MCF 10A (cell line): ENCODE results near the gene CHST11. TPM values are rescaled to one million over a fixed set of nuclear protein-coding genes. Genes with fewer than 3 reads are reported as not detected.
A peak's percentile ranks its signal among the peaks of the same experiment; 100 is the strongest.

ENCODE experiments used
- BruUV-seq: library from RNA; stranded (reverse); fragments of 400-500 nt; replicated peaks from 2 replicates; lab custom pipeline; 2021; lab: Mats Ljungman, UMichigan
- CTCF ChIA-PET: fragments of 300-600 bp; sonication (Branson Sonifier 250); formaldehyde crosslinking; extraction: SDS; loops from one replicate; lab custom pipeline; 2021; ENCODE audit warnings: antibody characterized with exemption, inconsistent platforms; lab: Yijun Ruan, JAX
- POLR2A ChIA-PET: fragments of 300-600, 350-650 bp; sonication (Branson Sonifier 250); formaldehyde crosslinking; extraction: SDS; loops from one replicate; lab custom pipeline; 2020; ENCODE audit warnings: antibody characterized with exemption, inconsistent platforms; lab: Yijun Ruan, JAX
- DNase-seq: peaks from one replicate; pipeline ENCODE4 v3.0.0-alpha.2; 2018; ENCODE audit not compliant: unreplicated experiment
- H3K27ac Mint-ChIP-seq: one replicate; pipeline ENCODE4 v1.8.0; 2022; ENCODE audit warnings: mild to moderate bottlenecking, low read depth, mixed read lengths; ENCODE audit not compliant: unreplicated experiment
- H3K27me3 Mint-ChIP-seq: one replicate; pipeline ENCODE4 v1.8.0; 2022; ENCODE audit warnings: mixed read lengths; ENCODE audit not compliant: insufficient read depth, unreplicated experiment
- H3K36me3 Mint-ChIP-seq: one replicate; pipeline ENCODE4 v1.8.0; 2022; ENCODE audit warnings: mild to moderate bottlenecking, moderate library complexity, mixed read lengths; ENCODE audit not compliant: insufficient read depth, unreplicated experiment
- H3K4me1 Mint-ChIP-seq: one replicate; pipeline ENCODE4 v1.8.0; 2022; ENCODE audit warnings: mixed read lengths; ENCODE audit not compliant: insufficient read depth, unreplicated experiment
- H3K4me3 Mint-ChIP-seq: one replicate; pipeline ENCODE4 v1.8.0; 2022; ENCODE audit warnings: mild to moderate bottlenecking, moderate library complexity, mixed read lengths; ENCODE audit not compliant: unreplicated experiment
- H3K9me3 Mint-ChIP-seq: one replicate; pipeline ENCODE4 v1.8.0; 2022; ENCODE audit warnings: mixed read lengths; ENCODE audit not compliant: unreplicated experiment
- intact Hi-C: fragments of 100-400 bp; cut with micrococcal nuclease; formaldehyde crosslinking; loops from 2 replicates; pipeline ENCODE4 v1.14.1; 2022
- total RNA-seq: library from RNA; stranded (reverse); gene quantifications from 2 replicates; pipeline ENCODE4 v1.2.3, GENCODE V29; 2022
- TF ChIP-seq, protein P1 (sequence below): fragments of 200-600 bp; IDR thresholded peaks from one replicate; pipeline ENCODE4 v1.8.0; 2022; ENCODE audit warnings: antibody characterized with exemption, mild to moderate bottlenecking; ENCODE audit not compliant: unreplicated experiment

The CHST11 gene
- total RNA-seq, 1 experiment from 2014 or later = 5.3 TPM

- Mint-ChIP-seq H3K4me3 (no peak overlapping the region), H3K9me3 (no peaks in the 10 kb centered on the region), H3K27ac (peak overlapping the region; percentile 90), H3K36me3 (no peaks in the 10 kb centered on the region), H3K27me3 (no peaks in the 10 kb centered on the region), H3K4me1 (peaks cover 49% of the 10 kb centered on the region)
- no TSS peak for BruUV-seq
- ChIA-PET CTCF (interaction anchor here (0.6 to 1.2 kb wide), 5 partner anchors 12 to 291 kb away, joined by 3 to 4 read pairs (median 3); no protein-coding TSS in a partner anchor), POLR2A (interaction anchor here (0.6 to 1.5 kb wide), 10 partner anchors 11 to 1582 kb away, joined by 3 to 7 read pairs (median 4); partner anchors contain the start of genes CHST11 and WASHC4)
- intact Hi-C loops = loop anchor here (5.0 kb wide), 1 partner anchor 70 kb away; no protein-coding TSS in a partner anchor
- DNase-seq = peak; percentile 92
- TF ChIP-seq, protein P1, sequence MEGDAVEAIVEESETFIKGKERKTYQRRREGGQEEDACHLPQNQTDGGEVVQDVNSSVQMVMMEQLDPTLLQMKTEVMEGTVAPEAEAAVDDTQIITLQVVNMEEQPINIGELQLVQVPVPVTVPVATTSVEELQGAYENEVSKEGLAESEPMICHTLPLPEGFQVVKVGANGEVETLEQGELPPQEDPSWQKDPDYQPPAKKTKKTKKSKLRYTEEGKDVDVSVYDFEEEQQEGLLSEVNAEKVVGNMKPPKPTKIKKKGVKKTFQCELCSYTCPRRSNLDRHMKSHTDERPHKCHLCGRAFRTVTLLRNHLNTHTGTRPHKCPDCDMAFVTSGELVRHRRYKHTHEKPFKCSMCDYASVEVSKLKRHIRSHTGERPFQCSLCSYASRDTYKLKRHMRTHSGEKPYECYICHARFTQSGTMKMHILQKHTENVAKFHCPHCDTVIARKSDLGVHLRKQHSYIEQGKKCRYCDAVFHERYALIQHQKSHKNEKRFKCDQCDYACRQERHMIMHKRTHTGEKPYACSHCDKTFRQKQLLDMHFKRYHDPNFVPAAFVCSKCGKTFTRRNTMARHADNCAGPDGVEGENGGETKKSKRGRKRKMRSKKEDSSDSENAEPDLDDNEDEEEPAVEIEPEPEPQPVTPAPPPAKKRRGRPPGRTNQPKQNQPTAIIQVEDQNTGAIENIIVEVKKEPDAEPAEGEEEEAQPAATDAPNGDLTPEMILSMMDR = no peak
Observed at GRCh38 chr12:104672501-104673265, 215.9 kb downstream of the CHST11 start.

DNA sequence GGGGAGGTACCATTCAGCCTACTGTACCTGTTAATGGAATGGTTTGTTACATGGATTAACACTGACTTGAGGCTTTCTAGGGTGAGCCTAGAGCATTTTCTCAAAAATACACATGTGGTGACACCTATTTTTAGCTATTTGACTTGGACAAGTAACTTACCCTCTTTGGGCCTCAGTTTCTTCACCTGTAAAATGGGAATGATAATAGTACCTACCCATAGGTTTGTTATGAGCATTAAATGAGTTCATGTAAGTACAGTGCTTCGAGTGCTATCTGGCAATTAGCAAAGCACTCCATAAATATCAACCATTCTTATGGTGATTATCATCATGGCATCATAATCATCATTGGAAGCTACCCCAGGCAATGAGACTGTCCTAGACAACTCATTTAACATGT, 216.5 kb downstream of the CHST11 start:
- intact Hi-C loops = loop anchor here (5.0 kb wide), 1 partner anchor 71 kb away; no protein-coding TSS in a partner anchor
- ChIA-PET POLR2A (interaction anchor here (1.3 to 1.4 kb wide), 3 partner anchors 11 to 216 kb away, joined by 5 to 7 read pairs (median 5); partner anchors contain the start of gene CHST11), CTCF (interaction anchor here (0.5 to 0.8 kb wide), 3 partner anchors 52 to 214 kb away, joined by 3 read pairs; no protein-coding TSS in a partner anchor)
- H3K4me1 Mint-ChIP-seq = peaks cover 48% of the 10 kb centered on the region
- no peak overlapping the region for H3K4me3 Mint-ChIP-seq
- H3K27ac Mint-ChIP-seq = peak overlapping the region; percentile 90
- no peaks in the 10 kb centered on the region for H3K27me3 Mint-ChIP-seq
- BruUV-seq = no TSS peak
- no peaks in the 10 kb centered on the region for H3K9me3 Mint-ChIP-seq
- H3K36me3 Mint-ChIP-seq = no peaks in the 10 kb centered on the region
- no peak for DNase-seq
- TF ChIP-seq, protein P1 = no peak

- POLR2A ChIA-PET = interaction anchor here (1.4 kb wide), 1 partner anchor 70 kb away, joined by 5 read pairs; no protein-coding TSS in a partner anchor
- H3K4me3 Mint-ChIP-seq = no peak overlapping the region
- no peaks in the 10 kb centered on the region for H3K27me3 Mint-ChIP-seq
- BruUV-seq = no TSS peak
- DNase-seq = no peak
- CTCF ChIA-PET = interaction anchor here (0.5 to 0.8 kb wide), 3 partner anchors 52 to 215 kb away, joined by 3 read pairs; no protein-coding TSS in a partner anchor
- H3K27ac Mint-ChIP-seq = peak overlapping the region; percentile 28
- H3K36me3 Mint-ChIP-seq = no peaks in the 10 kb centered on the region
- H3K9me3 Mint-ChIP-seq = no peaks in the 10 kb centered on the region
- peaks cover 42% of the 10 kb centered on the region for H3K4me1 Mint-ChIP-seq
- intact Hi-C loops = loop anchor here (5.0 kb wide), 1 partner anchor 72 kb away; no protein-coding TSS in a partner anchor
- TF ChIP-seq, protein P1 = no peak
Observed at GRCh38 chr12:104673696-104674482, 217.1 kb downstream of the CHST11 start.
